HepG2 (cell line): ENCODE measurements around the gene PLEKHH1. TPM values are rescaled to one million over a fixed set of nuclear protein-coding genes. Genes with fewer than 3 reads are reported as not detected.

Experiments used
- AHDC1 ChIP-seq: sonication (generic); formaldehyde crosslinking; IDR thresholded peaks from 2 replicates; pipeline ENCODE4 v1.5.1; 2020; ENCODE audit warnings: mild to moderate bottlenecking, missing genetic modification reagents, borderline replicate concordance
- BCL6 ChIP-seq: IDR thresholded peaks from 2 replicates; pipeline ENCODE4 v1.6.1; 2016; ENCODE audit warnings: missing genetic modification reagents, missing compliant biosample characterization
- GABPB1 ChIP-seq: IDR thresholded peaks from 2 replicates; pipeline ENCODE4 v1.6.1; 2016; ENCODE audit warnings: mild to moderate bottlenecking, missing genetic modification reagents, moderate library complexity, missing compliant biosample characterization
- HDAC2 ChIP-seq: sonication (generic); formaldehyde crosslinking; IDR thresholded peaks from 2 replicates; pipeline ENCODE4 v1.4.0; 2020; ENCODE audit warnings: missing genetic modification reagents
- HMG20A ChIP-seq: IDR thresholded peaks from 2 replicates; pipeline ENCODE4 v1.6.1; 2016; ENCODE audit warnings: borderline replicate concordance
- HNRNPK ChIP-seq: fragments of 200-400 bp; formaldehyde crosslinking; IDR thresholded peaks from 2 replicates; pipeline ENCODE4 v1.6.1; 2018; ENCODE audit warnings: low read length, low read depth, moderate library complexity, mild to moderate bottlenecking; ENCODE audit not compliant: poor library complexity, severe bottlenecking
- IRF2 ChIP-seq: IDR thresholded peaks from 2 replicates; pipeline ENCODE4 v1.6.1; 2018; ENCODE audit warnings: missing genetic modification reagents, missing compliant biosample characterization
- MEIS2 ChIP-seq: sonication (generic); formaldehyde crosslinking; IDR thresholded peaks from 2 replicates; pipeline ENCODE4 v1.9.0; 2021; ENCODE audit warnings: mild to moderate bottlenecking, missing genetic modification reagents
- POLR2AphosphoS5 ChIP-seq: IDR thresholded peaks from 2 replicates; pipeline ENCODE4 v1.6.1; 2012; ENCODE audit warnings: low read depth, low read length
- RBFOX2 ChIP-seq: fragments of 200-400 bp; formaldehyde crosslinking; IDR thresholded peaks from 2 replicates; pipeline ENCODE4 v1.6.1; 2017; ENCODE audit warnings: low read depth, mild to moderate bottlenecking, low read length
- SALL1 ChIP-seq: sonication (generic); formaldehyde crosslinking; IDR thresholded peaks from 2 replicates; pipeline ENCODE4 v1.8.0; 2022; ENCODE audit warnings: mild to moderate bottlenecking, missing genetic modification reagents
- SIN3A ChIP-seq: IDR thresholded peaks from 2 replicates; pipeline ENCODE4 v1.6.1; 2011; ENCODE audit warnings: low read depth, mild to moderate bottlenecking, control low read depth, low read length, borderline replicate concordance
- SOX5 ChIP-seq: IDR thresholded peaks from 2 replicates; pipeline ENCODE4 v1.6.1; 2016; ENCODE audit warnings: borderline replicate concordance
- THAP11 ChIP-seq: IDR thresholded peaks from 2 replicates; pipeline ENCODE4 v1.6.1; 2016; ENCODE audit warnings: missing biosample characterization, missing genetic modification reagents
- YEATS4 ChIP-seq: sonication (generic); formaldehyde crosslinking; IDR thresholded peaks from 2 replicates; pipeline ENCODE4 v1.4.0; 2020; ENCODE audit warnings: missing genetic modification reagents, borderline replicate concordance
- ZFP37 ChIP-seq: sonication (generic); formaldehyde crosslinking; IDR thresholded peaks from 2 replicates; pipeline ENCODE4 v1.4.0; 2020; ENCODE audit warnings: missing genetic modification reagents, borderline replicate concordance
- ZNF136 ChIP-seq: sonication (generic); formaldehyde crosslinking; IDR thresholded peaks from 2 replicates; pipeline ENCODE4 v1.8.1; 2022; ENCODE audit warnings: low read depth, mild to moderate bottlenecking, moderate library complexity, missing genetic modification reagents
- ZNF205 ChIP-seq: IDR thresholded peaks from 2 replicates; pipeline ENCODE4 v1.6.1; 2018; ENCODE audit warnings: missing biosample characterization, missing genetic modification reagents
- ZNF263 ChIP-seq: sonication (generic); formaldehyde crosslinking; IDR thresholded peaks from 2 replicates; pipeline ENCODE4 v1.4.0; 2020; ENCODE audit warnings: missing genetic modification reagents
- ZNF296 ChIP-seq: sonication (generic); formaldehyde crosslinking; conservative IDR thresholded peaks from 2 replicates; pipeline ENCODE4 v1.5.0; 2020; ENCODE audit warnings: mild to moderate bottlenecking, missing genetic modification reagents
- ZNF33A ChIP-seq: sonication (generic); formaldehyde crosslinking; IDR thresholded peaks from 2 replicates; pipeline ENCODE4 v1.5.1; 2020; ENCODE audit warnings: missing genetic modification reagents, mild to moderate bottlenecking, moderate library complexity, borderline replicate concordance
- ZNF777 ChIP-seq: sonication (generic); formaldehyde crosslinking; IDR thresholded peaks from 2 replicates; pipeline ENCODE4 v1.4.0; 2020; ENCODE audit warnings: missing genetic modification reagents
- polyA plus RNA-seq, 8 experiments: library from polyadenylated mRNA; depleted of rRNA in 3 of 8; stranded (reverse) in 7 of 8; unstranded in 1 of 8; fragments of >200 nt; fragmentation: Illumina TruSeq in 4 of 8; extraction: Trizol in 4 of 8; gene quantifications; 2 replicates each; pipeline versions ENCODE4 v1.2.1 to v1.2.3, GENCODE V29; 2011 to 2016; ENCODE audit warnings: low read depth in 4 of 8, missing spikeins in 1 of 8, mixed read lengths in 1 of 8; ENCODE audit not compliant: insufficient read depth in 1 of 8
- total RNA-seq, 5 experiments: library from RNA; depleted of rRNA; stranded (reverse); fragments of >200 nt; fragmentation: Illumina TruSeq; extraction: Trizol; gene quantifications; 2 replicates each; pipeline ENCODE4 v1.2.3, GENCODE V29; 2016; ENCODE audit warnings: low read depth in 1 of 5
- TF ChIP-seq, protein P1 (sequence below): IDR thresholded peaks from 2 replicates; pipeline ENCODE4 v1.6.1; 2018; ENCODE audit warnings: missing genetic modification reagents

The PLEKHH1 gene
- total and polyA plus RNA-seq, 2 of the 13 experiments (the other 11 are each of a cell fraction or from before 2014, with no cell fraction given), result 8.6 to 15.8 TPM

DNA sequence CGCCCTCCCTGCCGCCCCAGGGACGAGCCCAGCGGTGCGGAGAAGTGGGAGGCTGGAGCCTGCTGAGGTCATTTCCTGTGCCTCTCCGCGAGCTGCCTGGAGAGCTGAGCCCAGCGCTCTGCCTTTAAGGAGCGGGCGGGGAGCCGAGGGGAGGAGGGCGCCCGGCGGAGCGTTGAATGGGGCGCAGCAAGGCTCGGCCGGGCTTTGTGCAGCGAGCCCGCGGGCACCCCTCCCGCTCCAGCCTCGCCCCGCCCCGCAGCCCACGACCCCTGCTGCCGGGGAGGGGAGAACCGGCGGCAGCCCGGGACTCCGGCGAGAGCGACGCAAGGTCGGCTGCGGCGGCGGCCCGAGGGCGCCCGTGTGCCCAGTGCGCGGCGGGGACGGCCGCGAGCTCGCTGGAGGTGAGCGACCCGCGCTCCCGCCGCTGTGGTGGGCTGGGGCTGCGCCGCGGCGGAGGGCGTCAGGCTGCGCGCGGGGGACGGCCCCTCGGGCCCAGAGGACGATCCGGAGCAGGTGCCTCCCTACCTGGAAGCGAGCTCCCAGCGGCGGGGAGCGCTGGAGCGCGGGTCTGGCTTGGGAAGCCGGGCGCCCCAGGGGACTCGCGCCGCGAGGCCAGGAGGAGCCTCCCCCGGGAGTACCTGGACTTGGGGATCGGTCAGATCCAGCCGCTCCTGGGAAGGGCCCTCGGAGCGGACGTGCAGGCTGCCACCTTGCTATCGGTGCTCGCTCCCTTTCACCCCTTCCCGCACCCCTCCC is at the start of gene PLEKHH1 (continued):
- TF ChIP-seq IRF2 (CRISPR knock-in tag) (peak; percentile 34; the same call in 1 of the 2 replicates), ZNF205 (CRISPR knock-in tag) (0 out of 2 replicates have a peak, but pooled peaks have one; percentile 21), ZNF777 (CRISPR knock-in tag) (peak; percentile 68), SALL1 (CRISPR knock-in tag) (peak; percentile 41; the same call in 1 of the 2 replicates), GABPB1 (peak; percentile 94), AHDC1 (CRISPR knock-in tag) (no peak), ZNF33A (CRISPR knock-in tag) (no peak), RBFOX2 (peak; percentile 81), ZNF136 (CRISPR knock-in tag) (peak; percentile 46; the same call in 1 of the 2 replicates), SOX5 (CRISPR knock-in tag) (0 out of 2 replicates have a peak, but pooled peaks have one; percentile 9), POLR2AphosphoS5 (peak; percentile 61), SIN3A (no peak), MEIS2 (CRISPR knock-in tag) (0 out of 2 replicates have a peak, but pooled peaks have one; percentile 16), THAP11 (CRISPR knock-in tag) (peak; percentile 71), YEATS4 (CRISPR knock-in tag) (peak; percentile 46; the same call in 1 of the 2 replicates), ZNF263 (CRISPR knock-in tag) (peak; percentile 92), ZNF296 (CRISPR knock-in tag) (no peak), ZFP37 (no peak), BCL6 (CRISPR knock-in tag) (peak; percentile 58), HNRNPK (peak; percentile 18), HDAC2 (CRISPR knock-in tag) (0 out of 2 replicates have a peak, but pooled peaks have one; percentile 16), HMG20A (CRISPR knock-in tag) (0 out of 2 replicates have a peak, but pooled peaks have one; percentile 15)
- TF ChIP-seq, protein P1, sequence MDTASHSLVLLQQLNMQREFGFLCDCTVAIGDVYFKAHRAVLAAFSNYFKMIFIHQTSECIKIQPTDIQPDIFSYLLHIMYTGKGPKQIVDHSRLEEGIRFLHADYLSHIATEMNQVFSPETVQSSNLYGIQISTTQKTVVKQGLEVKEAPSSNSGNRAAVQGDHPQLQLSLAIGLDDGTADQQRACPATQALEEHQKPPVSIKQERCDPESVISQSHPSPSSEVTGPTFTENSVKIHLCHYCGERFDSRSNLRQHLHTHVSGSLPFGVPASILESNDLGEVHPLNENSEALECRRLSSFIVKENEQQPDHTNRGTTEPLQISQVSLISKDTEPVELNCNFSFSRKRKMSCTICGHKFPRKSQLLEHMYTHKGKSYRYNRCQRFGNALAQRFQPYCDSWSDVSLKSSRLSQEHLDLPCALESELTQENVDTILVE, result peak; percentile 20; the same call in 1 of the 2 replicates
